Tibial artery (tissue), 4 donors: Measurements from ENCODE around the gene SPATA9.
"Not testable (repeated sequence)": the region's sequence is repeated elsewhere in the genome, so short reads cannot be mapped to it uniquely, and the experiment has no call there.

Experiments
- DNase-seq, 2 donors: peaks; one replicate each; pipeline ENCODE4 v3.0.0-alpha.2; 2019
- H3K27ac ChIP-seq, 2 donors: fragments of 200-600 bp; sonication (generic) in 1 of 2; 1 replicate in 1 of 2; 2 replicates in 1 of 2; pipeline ENCODE4 v1.5.1; 2018 to 2019; ENCODE audit warnings: mild to moderate bottlenecking in 1 of 2
- H3K27me3 ChIP-seq, 2 donors: fragments of 200-600 bp; sonication (generic) in 1 of 2; one replicate each; pipeline versions ENCODE4 v1.5.1 to v1.6.0; 2016 to 2019
- H3K36me3 ChIP-seq, 3 donors: fragments of 200-600 bp; sonication (generic) in 2 of 3; one replicate each; pipeline ENCODE4 v1.5.1; 2016 to 2019; ENCODE audit warnings: mild to moderate bottlenecking in 2 of 3
- H3K4me1 ChIP-seq, 4 donors: fragments of 200-600 bp; sonication (generic) in 2 of 4; 1 replicate in 3 of 4; 2 replicates in 1 of 4; pipeline ENCODE4 v1.5.1; 2016 to 2019
- H3K4me3 ChIP-seq, 2 donors: fragments of 200-600 bp; sonication (generic) in 1 of 2; 1 replicate in 1 of 2; 2 replicates in 1 of 2; pipeline ENCODE4 v1.5.1; 2018 to 2019; ENCODE audit warnings: mild to moderate bottlenecking in 2 of 2
- H3K9me3 ChIP-seq, 3 donors: fragments of 200-600 bp; sonication (generic) in 1 of 3; one replicate each; pipeline ENCODE4 v1.5.1; 2016 to 2019
- intact Hi-C: fragments of 100-400 bp; cut with DNase I; formaldehyde crosslinking; loops from one replicate; pipeline ENCODE4 v1.15.0; 2023; ENCODE audit warnings: low total_unique reads
- TF ChIP-seq, protein P1 (sequence below), 2 experiments: fragments of 200-600 bp in 1 of 2; fragments of 450-650 bp in 1 of 2; IDR thresholded peaks; one replicate each; pipeline ENCODE4 v1.5.1; 2017 to 2019; ENCODE audit warnings: antibody characterized with exemption in 2 of 2, mild to moderate bottlenecking in 1 of 2, moderate library complexity in 1 of 2

Gene SPATA9

DNA sequence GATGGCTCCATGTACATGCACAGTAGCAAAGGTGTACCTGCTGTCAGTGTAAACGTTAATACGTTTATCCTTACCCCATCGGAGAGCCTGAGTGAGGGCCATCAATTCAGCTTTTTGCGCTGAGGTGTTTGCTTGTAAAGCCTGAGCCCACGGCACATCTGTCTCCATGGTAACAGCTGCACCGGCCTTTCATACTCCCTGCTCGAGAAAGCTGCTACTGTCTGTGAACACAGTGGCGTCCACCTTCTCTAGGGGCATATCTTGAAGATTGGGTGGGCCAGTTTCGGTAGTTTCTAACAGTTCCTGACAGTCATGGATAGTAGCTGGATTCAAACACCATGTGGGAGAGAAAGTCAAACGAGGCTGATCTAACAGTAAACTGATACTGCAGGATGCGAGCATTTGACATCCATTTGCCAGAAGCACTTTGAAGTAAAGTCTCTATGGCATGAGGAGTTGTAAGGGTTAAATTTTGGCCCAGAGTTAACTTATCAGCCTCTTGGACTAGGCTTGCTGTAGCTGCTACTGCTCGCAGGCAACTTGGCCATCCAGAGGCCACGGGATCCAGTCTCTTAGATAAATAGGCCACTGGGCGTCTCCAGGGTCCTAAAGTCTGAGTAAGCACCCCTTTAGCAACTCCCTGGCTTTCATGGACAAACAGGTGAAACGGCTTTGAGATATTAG lies 27.3 kb upstream of the SPATA9 start:
- peak in 1 of 2 donors; percentile 51 for DNase-seq
- no peaks in the 10 kb centered on the region for H3K27me3 ChIP-seq
- TF ChIP-seq, protein P1, sequence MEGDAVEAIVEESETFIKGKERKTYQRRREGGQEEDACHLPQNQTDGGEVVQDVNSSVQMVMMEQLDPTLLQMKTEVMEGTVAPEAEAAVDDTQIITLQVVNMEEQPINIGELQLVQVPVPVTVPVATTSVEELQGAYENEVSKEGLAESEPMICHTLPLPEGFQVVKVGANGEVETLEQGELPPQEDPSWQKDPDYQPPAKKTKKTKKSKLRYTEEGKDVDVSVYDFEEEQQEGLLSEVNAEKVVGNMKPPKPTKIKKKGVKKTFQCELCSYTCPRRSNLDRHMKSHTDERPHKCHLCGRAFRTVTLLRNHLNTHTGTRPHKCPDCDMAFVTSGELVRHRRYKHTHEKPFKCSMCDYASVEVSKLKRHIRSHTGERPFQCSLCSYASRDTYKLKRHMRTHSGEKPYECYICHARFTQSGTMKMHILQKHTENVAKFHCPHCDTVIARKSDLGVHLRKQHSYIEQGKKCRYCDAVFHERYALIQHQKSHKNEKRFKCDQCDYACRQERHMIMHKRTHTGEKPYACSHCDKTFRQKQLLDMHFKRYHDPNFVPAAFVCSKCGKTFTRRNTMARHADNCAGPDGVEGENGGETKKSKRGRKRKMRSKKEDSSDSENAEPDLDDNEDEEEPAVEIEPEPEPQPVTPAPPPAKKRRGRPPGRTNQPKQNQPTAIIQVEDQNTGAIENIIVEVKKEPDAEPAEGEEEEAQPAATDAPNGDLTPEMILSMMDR (IDR thresholded peaks at IDR 0.05): no peak
- no peaks in the 10 kb centered on the region for H3K9me3 ChIP-seq
- intact Hi-C loops: loop anchor here (5.0 kb wide), 1 partner anchor 33 kb away; no protein-coding TSS in a partner anchor
- no peaks in the 10 kb centered on the region for H3K36me3 ChIP-seq
- H3K27ac ChIP-seq: no peak overlapping the region
- peak overlapping the region; percentile 19 to 25 for H3K4me3 ChIP-seq
- H3K4me1 ChIP-seq: peaks cover 0 to 12% (median 3%) of the 10 kb centered on the region in 4 donors

DNA sequence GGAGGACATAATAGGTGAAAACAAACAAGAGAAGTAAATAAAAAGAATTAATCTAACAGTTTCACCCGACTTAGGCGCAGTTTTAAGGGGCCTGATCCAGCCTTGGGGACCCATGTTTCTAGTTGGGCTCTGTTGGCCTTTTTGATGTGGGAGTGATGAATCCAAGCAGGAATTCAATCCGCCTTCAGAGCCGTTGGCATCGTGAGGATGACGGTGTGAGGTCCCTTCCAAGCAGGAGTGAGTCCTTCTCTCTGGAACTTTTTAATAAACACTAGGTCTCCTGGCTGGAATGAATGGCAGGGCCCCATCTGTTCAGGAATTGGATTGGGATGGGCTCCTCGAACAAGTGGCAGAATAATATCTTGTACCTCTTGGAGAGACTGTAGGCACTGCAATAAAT lies 26.1 kb upstream of the SPATA9 start:
- Histone ChIP-seq H3K4me3 (no peak overlapping the region), H3K4me1 (peaks cover 0 to 12% (median 3%) of the 10 kb centered on the region in 4 donors), H3K36me3 (no peaks in the 10 kb centered on the region), H3K27me3 (no peaks in the 10 kb centered on the region), H3K9me3 (no peaks in the 10 kb centered on the region), H3K27ac (no peak overlapping the region)
- intact Hi-C loops: no loop called here
- TF ChIP-seq, protein P1 (IDR thresholded peaks at IDR 0.05): no peak
- no peak for DNase-seq

DNA sequence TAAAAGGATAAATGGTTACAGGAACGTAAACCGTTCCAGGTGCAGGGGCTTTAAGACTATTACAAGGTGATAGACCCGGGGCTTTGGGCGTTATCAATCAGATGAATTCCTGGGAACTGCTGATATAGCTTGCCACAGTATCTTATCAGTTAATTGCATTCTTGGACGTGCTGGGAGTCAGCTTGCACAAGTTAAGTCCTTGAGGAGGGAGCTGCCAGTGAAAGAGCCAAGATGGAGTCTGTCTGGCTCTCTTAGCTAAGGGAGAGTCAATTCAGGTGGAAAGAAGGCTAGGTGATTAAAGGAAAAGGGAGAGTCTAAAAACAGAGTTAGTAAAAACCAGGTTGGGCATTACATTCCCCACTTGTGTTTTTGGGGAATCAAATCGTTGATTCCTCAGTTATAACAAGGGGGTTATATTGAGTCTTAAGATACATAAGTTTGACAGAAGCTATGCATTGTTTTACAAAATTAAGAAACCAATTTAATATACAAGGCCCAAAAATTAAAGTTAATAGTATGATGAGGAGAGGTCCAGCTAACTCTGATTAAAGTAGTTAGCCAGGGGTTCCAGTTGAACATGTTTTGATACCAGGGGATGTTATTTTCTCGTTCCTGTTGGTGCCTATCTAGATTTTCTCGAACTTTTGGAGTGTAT lies 24.9 kb upstream of the SPATA9 start:
- DNase-seq, H3K27ac ChIP-seq, H3K36me3 ChIP-seq, H3K9me3 ChIP-seq, H3K27me3 ChIP-seq, H3K4me3 ChIP-seq, intact Hi-C loops: not testable (repeated sequence)
- H3K4me1 ChIP-seq: peaks cover 0 to 12% (median 3%) of the 10 kb centered on the region in 4 donors

DNA sequence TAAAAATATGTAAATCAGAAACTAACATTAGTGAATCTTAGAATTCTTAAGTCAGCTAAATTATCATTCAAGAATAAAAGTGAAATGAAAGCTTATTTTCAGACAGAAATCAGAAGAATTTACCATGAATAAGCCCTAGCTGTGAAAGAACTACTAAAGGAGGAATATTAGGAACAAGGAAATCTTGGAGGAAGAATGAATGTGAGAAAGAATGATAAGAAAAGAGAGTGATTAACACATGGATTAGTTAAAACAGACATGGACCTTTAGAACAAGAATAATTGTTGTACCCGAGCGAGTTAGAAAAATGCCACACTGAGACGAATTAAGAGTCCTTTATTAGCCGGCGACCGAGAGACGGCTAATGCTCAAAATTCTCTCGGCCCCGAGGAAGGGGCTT lies 24.3 kb upstream of the SPATA9 start:
- intact Hi-C loops: no loop called here
- no peak overlapping the region for H3K27ac ChIP-seq
- no peak overlapping the region for H3K4me3 ChIP-seq
- H3K27me3 ChIP-seq: no peaks in the 10 kb centered on the region
- TF ChIP-seq, protein P1 (IDR thresholded peaks at IDR 0.05): no peak
- no peaks in the 10 kb centered on the region for H3K36me3 ChIP-seq
- no peaks in the 10 kb centered on the region for H3K9me3 ChIP-seq
- H3K4me1 ChIP-seq: peaks cover 0 to 12% (median 3%) of the 10 kb centered on the region in 4 donors
- no peak for DNase-seq

DNA sequence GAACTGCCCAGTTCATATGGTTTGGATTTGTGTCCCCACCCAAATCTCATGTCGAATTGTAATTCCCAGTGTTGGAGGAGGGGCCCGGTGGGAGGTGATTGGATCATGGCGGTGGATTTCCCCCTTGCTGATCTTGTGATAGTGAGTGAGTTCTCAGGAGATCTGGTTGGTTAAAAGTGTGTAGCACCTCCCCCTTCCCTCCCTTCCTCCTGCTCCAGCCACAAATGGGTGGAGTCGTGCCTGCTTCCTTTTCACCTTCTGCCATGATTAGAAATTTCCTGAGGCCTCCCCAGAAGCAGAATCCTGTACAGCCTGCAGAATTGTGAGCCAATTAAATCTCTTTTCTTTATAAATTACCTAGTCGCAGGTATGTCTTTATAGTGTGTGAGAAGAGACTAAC lies 23.4 kb upstream of the SPATA9 start:
- H3K27ac ChIP-seq, intact Hi-C loops, H3K27me3 ChIP-seq, DNase-seq, H3K4me3 ChIP-seq, H3K36me3 ChIP-seq, H3K9me3 ChIP-seq: not testable (repeated sequence)
- peaks cover 0 to 12% (median 3%) of the 10 kb centered on the region in 4 donors for H3K4me1 ChIP-seq

DNA sequence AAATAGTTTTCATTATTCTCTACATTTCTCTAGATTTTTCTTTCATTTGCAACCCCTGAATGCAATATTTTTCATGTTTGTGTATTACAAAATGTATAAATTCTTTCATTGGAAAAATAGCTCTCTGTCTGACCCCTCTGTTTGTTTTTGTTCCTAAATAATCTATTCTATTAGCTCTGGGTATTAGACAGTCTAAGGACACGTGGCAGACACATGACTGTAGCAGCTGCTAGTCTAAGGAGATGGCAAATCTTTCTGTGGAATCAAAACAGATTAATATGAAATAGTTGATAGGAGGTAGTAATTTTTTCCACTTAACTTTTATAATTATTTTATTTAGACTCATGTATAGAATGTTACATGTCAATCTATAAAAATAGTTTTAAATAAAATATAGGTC lies 21.4 kb upstream of the SPATA9 start:
- H3K36me3 ChIP-seq: no peaks in the 10 kb centered on the region

More for the DNA sequence above, 21.4 kb upstream of the SPATA9 start:
- TF ChIP-seq, protein P1 (IDR thresholded peaks at IDR 0.05): no peak
- Histone ChIP-seq H3K27me3 (no peaks in the 10 kb centered on the region), H3K4me3 (no peak overlapping the region), H3K4me1 (no peaks in the 10 kb centered on the region), H3K27ac (no peak overlapping the region), H3K9me3 (no peaks in the 10 kb centered on the region)
- intact Hi-C loops: no loop called here
- no peak for DNase-seq
